Right lobe of liver (tissue), 4 donors: ENCODE measurements around the gene PHKB.
A peak's percentile ranks its signal among the peaks of the same experiment; 100 is the strongest.

Experiments
- CTCF ChIP-seq, 4 donors: fragments of 200-600 bp in 3 of 4; fragments of 450-650 bp in 1 of 4; IDR thresholded peaks; one replicate each; pipeline versions ENCODE4 v1.5.1 to v1.8.0; 2016 to 2022; ENCODE audit warnings: antibody characterized with exemption in 4 of 4, mild to moderate bottlenecking in 2 of 4
- POLR2A ChIP-seq: fragments of 450-650 bp; IDR thresholded peaks from one replicate; pipeline ENCODE4 v1.6.1; 2017; ENCODE audit warnings: antibody characterized with exemption, mild to moderate bottlenecking
- donor health status: DM: no; HTN: no; CAD: no.
- donor health status: DM: no; HTN: no; CAD: no.
- donor health status: DM: no; HTN: yes; CAD: no.

DNA sequence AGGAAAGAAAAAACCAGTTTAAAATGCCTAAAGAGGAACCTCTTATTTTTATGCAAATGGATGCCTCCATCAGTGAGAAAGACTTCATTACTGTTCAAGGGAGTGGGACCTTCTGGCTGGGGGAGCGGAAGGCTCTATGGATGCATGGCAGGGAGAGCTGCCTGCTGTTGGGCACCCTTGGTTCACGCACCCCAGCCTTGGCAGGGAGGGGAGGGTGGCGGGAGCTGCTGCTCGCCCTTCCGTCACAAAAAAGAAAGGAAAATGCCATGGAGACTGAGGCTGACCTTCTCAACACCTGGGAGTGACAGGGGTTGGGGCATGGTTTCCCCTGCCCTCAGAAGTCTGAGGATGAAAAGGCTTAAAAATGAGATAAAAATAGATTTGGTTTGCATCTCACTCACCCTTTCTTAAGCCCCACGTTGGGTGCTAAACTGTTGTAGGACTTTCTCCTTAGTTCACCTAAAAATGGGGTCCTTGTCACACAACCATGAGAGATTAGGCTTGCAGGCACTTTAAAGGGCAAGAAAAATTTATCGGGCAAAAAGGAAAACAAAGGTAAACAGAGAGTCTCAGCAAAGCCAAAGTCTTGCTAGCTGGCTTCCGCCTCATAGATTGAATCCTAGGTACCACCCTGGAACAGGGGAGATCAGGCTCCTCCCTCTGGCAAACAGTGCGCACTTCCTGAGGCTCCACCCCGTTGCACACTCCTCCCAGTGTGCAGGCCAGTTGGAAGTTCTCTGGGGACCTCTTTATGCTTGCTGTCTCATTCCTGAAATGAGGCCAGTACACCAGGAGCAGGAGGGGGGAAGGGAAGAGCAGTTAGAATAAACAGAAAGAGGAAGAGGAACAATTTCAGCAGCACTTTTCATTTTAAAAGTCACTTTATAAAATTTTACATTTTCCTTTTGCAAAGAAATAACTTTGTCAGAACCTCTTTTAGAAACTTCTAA, 31.6 kb downstream of the PHKB start:
- TF ChIP-seq POLR2A = peak; percentile 23
- no peak for TF ChIP-seq CTCF (IDR thresholded peaks at IDR 0.05)
